Caco-2 (cell line): Measurements from ENCODE around the gene PPM1F. TPM values are rescaled to one million over a fixed set of nuclear protein-coding genes. Genes with fewer than 3 reads are reported as not detected.

Source experiments
- BruUV-seq: library from RNA; stranded (reverse); fragments of 400-500 nt; replicated peaks from 2 replicates; lab custom pipeline; 2021; lab: Mats Ljungman, UMichigan
- CTCF ChIA-PET: fragments of 300-600 bp; sonication (Branson Sonifier 250); formaldehyde crosslinking; loops from one replicate; lab custom pipeline; 2022; ENCODE audit warnings: antibody characterized with exemption; lab: Charles Lee
- POLR2A ChIA-PET: fragments of 300-600 bp; sonication (Branson Sonifier 250); formaldehyde crosslinking; loops from one replicate; lab custom pipeline; 2022; ENCODE audit warnings: antibody characterized with exemption; lab: Charles Lee
- DNase-seq, 2 experiments: peaks; one replicate each; pipeline versions ENCODE4 v3.0.0 to v3.0.0-alpha.2; 2020 to 2022
- H3K27me3 ChIP-seq: replicated peaks from 2 replicates; pipeline ENCODE4 v1.6.0; 2011; ENCODE audit warnings: low read length; ENCODE audit not compliant: control insufficient read depth, insufficient read depth
- H3K36me3 ChIP-seq: 2 replicates; pipeline ENCODE4 v1.5.1; 2011; ENCODE audit warnings: low read length; ENCODE audit not compliant: control insufficient read depth, insufficient read depth
- H3K4me1 ChIP-seq: fragments of 250-450 bp; sonication (Bioruptor Pico); 2 replicates; pipeline ENCODE4 v1.5.1; 2020; ENCODE audit warnings: mild to moderate bottlenecking
- H3K4me3 ChIP-seq: 2 replicates; pipeline ENCODE4 v1.5.1; 2011; ENCODE audit warnings: low read depth, mild to moderate bottlenecking, control low read depth, low read length
- H3K9me3 ChIP-seq: fragments of 250-450 bp; sonication (Bioruptor Pico); 2 replicates; pipeline ENCODE4 v1.5.1; 2020; ENCODE audit warnings: mild to moderate bottlenecking, moderate library complexity
- H3K27ac Mint-ChIP-seq: one replicate; pipeline ENCODE4 v1.8.0; 2022; ENCODE audit warnings: mixed read lengths; ENCODE audit not compliant: unreplicated experiment
- H3K27me3 Mint-ChIP-seq: one replicate; pipeline ENCODE4 v1.8.0; 2022; ENCODE audit warnings: mixed read lengths; ENCODE audit not compliant: insufficient read depth, unreplicated experiment
- H3K36me3 Mint-ChIP-seq: one replicate; pipeline ENCODE4 v1.8.0; 2022; ENCODE audit warnings: mild to moderate bottlenecking, mixed read lengths; ENCODE audit not compliant: insufficient read depth, unreplicated experiment
- H3K4me1 Mint-ChIP-seq: one replicate; pipeline ENCODE4 v1.8.0; 2022; ENCODE audit warnings: low read depth, mixed read lengths; ENCODE audit not compliant: unreplicated experiment
- H3K4me3 Mint-ChIP-seq: one replicate; pipeline ENCODE4 v1.8.0; 2022; ENCODE audit warnings: mild to moderate bottlenecking, moderate library complexity, mixed read lengths; ENCODE audit not compliant: unreplicated experiment
- H3K9me3 Mint-ChIP-seq: one replicate; pipeline ENCODE4 v1.8.0; 2022; ENCODE audit warnings: mixed read lengths; ENCODE audit not compliant: unreplicated experiment
- CTCF ChIP-seq, 2 experiments: fragments of 200-600 bp in 1 of 2; IDR thresholded peaks; 1 replicate in 1 of 2; 2 replicates in 1 of 2; pipeline versions ENCODE4 v1.5.1 to v1.8.0; 2011 to 2022; ENCODE audit warnings: antibody characterized with exemption in 1 of 2, control low read depth in 1 of 2, inconsistent platforms in 1 of 2, low read depth in 1 of 2, low read length in 1 of 2, mild to moderate bottlenecking in 1 of 2, moderate library complexity in 1 of 2; ENCODE audit not compliant: insufficient read depth in 1 of 2, severe bottlenecking in 1 of 2, unreplicated experiment in 1 of 2
- intact Hi-C: fragments of 100-400 bp; cut with micrococcal nuclease; formaldehyde crosslinking; loops from one replicate; pipeline ENCODE4 v1.10.0; 2022; ENCODE audit not compliant: unreplicated experiment
- total RNA-seq: library from RNA; stranded (reverse); gene quantifications from 2 replicates; pipeline ENCODE4 v1.2.3, GENCODE V29; 2022

The PPM1F gene
- total RNA-seq, 1 experiment from 2014 or later: 25.8 TPM

- Histone ChIP-seq H3K27me3 (no peaks in the 10 kb centered on the region), H3K4me1 (peaks cover 7% of the 10 kb centered on the region; the same call in 1 of the 2 replicates), H3K36me3 (no peaks in the 10 kb centered on the region), H3K4me3 (no peak overlapping the region), H3K9me3 (no peaks in the 10 kb centered on the region)
- Mint-ChIP-seq H3K9me3 (no peaks in the 10 kb centered on the region), H3K27me3 (no peaks in the 10 kb centered on the region), H3K4me3 (no peak overlapping the region), H3K36me3 (peaks cover 3% of the 10 kb centered on the region), H3K27ac (no peak overlapping the region), H3K4me1 (peaks cover 7% of the 10 kb centered on the region)
- intact Hi-C loops: no loop called here
- CTCF ChIA-PET: interaction anchor here (3.9 kb wide), 1 partner anchor 9 kb away, joined by 19 read pairs; no protein-coding TSS in a partner anchor
- no peak for DNase-seq
- POLR2A ChIA-PET: no interaction called here
- TF ChIP-seq CTCF (IDR thresholded peaks at IDR 0.05; ENCODE audit: insufficient read depth in 1 of 2, low read depth in 1 of 2, low read length in 1 of 2, severe bottlenecking in 1 of 2, unreplicated experiment in 1 of 2): no peak
- BruUV-seq: no TSS peak
Measured at GRCh38 chr22:21946262-21946925, 6.3 kb downstream of the PPM1F start.

GRCh38 chr22:21945453-21946261, 7.0 kb downstream of the PPM1F start:
- peaks cover 4% of the 10 kb centered on the region for H3K36me3 Mint-ChIP-seq
- Histone ChIP-seq H3K27me3 (no peaks in the 10 kb centered on the region), H3K36me3 (no peaks in the 10 kb centered on the region), H3K4me3 (no peak overlapping the region), H3K4me1 (peaks cover 7% of the 10 kb centered on the region; the same call in 1 of the 2 replicates), H3K9me3 (no peaks in the 10 kb centered on the region)
- peaks cover 7% of the 10 kb centered on the region for H3K4me1 Mint-ChIP-seq
- no peak for DNase-seq
- ChIA-PET CTCF (interaction anchor here (1.2 kb wide), 1 partner anchor 20 kb away, joined by 3 read pairs; no protein-coding TSS in a partner anchor), POLR2A (no interaction called here)
- no peak overlapping the region for H3K27ac Mint-ChIP-seq
- intact Hi-C loops: no loop called here
- H3K27me3 Mint-ChIP-seq: no peaks in the 10 kb centered on the region
- H3K9me3 Mint-ChIP-seq: no peaks in the 10 kb centered on the region
- no TSS peak for BruUV-seq
- no peak for TF ChIP-seq CTCF (IDR thresholded peaks at IDR 0.05; ENCODE audit: insufficient read depth in 1 of 2, low read depth in 1 of 2, low read length in 1 of 2, severe bottlenecking in 1 of 2, unreplicated experiment in 1 of 2)
- H3K4me3 Mint-ChIP-seq: no peak overlapping the region

DNA sequence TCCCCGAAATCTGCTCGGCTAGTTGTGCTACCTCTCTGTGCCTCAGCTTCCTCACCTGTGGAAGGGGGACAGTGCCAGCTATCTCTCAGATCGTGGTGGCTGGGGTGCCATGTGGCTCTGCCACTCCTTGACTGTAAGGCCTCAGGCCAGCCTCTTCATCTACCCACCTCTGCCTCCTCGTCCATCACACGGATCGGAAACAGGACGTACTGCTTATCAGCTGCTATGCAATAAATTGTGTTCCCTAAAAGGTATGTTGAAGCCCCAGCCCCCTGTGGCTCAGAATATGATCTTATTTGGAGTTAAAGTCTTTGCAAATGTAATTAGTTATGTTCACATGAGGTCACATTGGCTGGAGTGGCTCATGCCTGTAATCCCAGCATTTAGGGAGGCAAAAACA, 7.8 kb downstream of the PPM1F start:
- POLR2A ChIA-PET: no interaction called here
- Histone ChIP-seq H3K4me3 (no peak overlapping the region), H3K9me3 (no peaks in the 10 kb centered on the region), H3K36me3 (no peaks in the 10 kb centered on the region), H3K4me1 (peaks cover 7% of the 10 kb centered on the region; the same call in 1 of the 2 replicates), H3K27me3 (no peaks in the 10 kb centered on the region)
- CTCF ChIA-PET: interaction anchor here (1.2 kb wide), 1 partner anchor 21 kb away, joined by 3 read pairs; no protein-coding TSS in a partner anchor
- no peak for TF ChIP-seq CTCF (IDR thresholded peaks at IDR 0.05; ENCODE audit: insufficient read depth in 1 of 2, low read depth in 1 of 2, low read length in 1 of 2, severe bottlenecking in 1 of 2, unreplicated experiment in 1 of 2)
- Mint-ChIP-seq H3K4me3 (no peak overlapping the region), H3K4me1 (peaks cover 7% of the 10 kb centered on the region), H3K36me3 (peaks cover 4% of the 10 kb centered on the region), H3K27ac (no peak overlapping the region), H3K9me3 (no peaks in the 10 kb centered on the region), H3K27me3 (no peaks in the 10 kb centered on the region)
- no peak for DNase-seq
- no TSS peak for BruUV-seq
- intact Hi-C loops: no loop called here
